ENCODE results near the gene ATG7.

- no peak for TF ChIP-seq POLR2A (IDR thresholded peaks at IDR 0.05)
- TF ChIP-seq, protein P1, sequence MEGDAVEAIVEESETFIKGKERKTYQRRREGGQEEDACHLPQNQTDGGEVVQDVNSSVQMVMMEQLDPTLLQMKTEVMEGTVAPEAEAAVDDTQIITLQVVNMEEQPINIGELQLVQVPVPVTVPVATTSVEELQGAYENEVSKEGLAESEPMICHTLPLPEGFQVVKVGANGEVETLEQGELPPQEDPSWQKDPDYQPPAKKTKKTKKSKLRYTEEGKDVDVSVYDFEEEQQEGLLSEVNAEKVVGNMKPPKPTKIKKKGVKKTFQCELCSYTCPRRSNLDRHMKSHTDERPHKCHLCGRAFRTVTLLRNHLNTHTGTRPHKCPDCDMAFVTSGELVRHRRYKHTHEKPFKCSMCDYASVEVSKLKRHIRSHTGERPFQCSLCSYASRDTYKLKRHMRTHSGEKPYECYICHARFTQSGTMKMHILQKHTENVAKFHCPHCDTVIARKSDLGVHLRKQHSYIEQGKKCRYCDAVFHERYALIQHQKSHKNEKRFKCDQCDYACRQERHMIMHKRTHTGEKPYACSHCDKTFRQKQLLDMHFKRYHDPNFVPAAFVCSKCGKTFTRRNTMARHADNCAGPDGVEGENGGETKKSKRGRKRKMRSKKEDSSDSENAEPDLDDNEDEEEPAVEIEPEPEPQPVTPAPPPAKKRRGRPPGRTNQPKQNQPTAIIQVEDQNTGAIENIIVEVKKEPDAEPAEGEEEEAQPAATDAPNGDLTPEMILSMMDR (IDR thresholded peaks at IDR 0.05) = no peak
Measured at GRCh38 chr3:11588338-11588737, 316.1 kb downstream of the ATG7 start.

Data from heart left ventricle (tissue), 13 donors.